HG03460 (cell line): Measurements from ENCODE around the gene BAIAP2.
"Not testable (repeated sequence)": the region's sequence is repeated elsewhere in the genome, so short reads cannot be mapped to it uniquely, and the experiment has no call there.

ENCODE experiments used
- ATAC-seq: cut with Tn5 transposase; IDR thresholded peaks from one replicate; pipeline ENCODE4 v1.9.1; 2021; ENCODE audit not compliant: unreplicated experiment

The BAIAP2 gene

DNA sequence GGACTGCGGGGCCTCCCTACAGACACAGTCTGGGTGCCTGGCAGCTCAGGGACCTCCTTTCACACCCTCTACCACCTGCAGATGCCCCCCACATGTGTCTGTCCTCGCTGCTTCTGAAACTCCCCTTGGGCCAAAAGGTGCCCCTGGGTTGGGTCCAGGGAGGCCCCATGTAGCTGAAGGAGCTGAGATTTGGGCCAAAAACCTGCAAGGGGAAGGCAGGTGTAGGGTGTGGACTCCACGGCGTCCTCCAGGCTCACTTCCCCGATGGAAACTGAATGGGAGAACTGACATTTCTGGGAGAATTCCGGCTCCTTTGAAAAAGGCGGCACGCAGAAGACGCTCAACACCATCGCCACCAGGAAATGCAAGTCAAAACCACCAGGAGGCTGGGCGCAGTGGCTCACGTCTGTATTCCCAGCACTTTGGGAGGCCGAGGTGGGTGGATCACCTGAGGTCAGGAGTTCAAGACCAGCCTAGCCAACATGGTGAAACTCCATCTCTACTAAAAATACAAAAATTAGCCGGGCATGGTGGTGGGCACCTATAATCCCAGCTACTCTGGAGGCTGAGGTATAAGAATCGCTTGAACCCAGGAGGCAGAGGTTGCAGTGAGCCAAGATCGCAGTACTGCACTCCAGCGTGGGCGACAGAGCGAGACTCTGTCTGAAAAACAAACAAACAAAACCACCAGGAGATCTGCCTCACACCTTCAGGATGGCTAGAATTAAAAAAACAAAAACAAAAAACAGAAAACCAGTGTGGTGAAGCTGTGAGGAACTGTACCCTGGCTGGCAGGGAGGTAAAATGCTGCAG, 13.2 kb upstream of the BAIAP2 start:
- ATAC-seq = no peak

DNA sequence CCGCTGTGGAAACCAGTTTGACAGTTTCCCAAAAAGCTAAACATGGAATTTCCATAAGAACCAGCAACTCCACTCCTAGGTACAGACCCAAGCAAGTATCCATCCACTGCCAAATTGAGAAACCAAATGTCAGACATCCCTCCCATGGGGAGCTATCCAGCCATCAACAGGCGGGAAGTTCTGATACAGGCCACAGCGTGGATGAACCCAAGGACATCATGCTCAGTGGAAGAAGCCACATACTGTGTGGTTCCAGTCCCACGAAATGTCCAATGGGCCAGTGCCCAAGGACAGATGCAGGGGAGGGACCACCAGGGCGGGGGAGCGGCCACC, 12.6 kb upstream of the BAIAP2 start:
- no peak for ATAC-seq

DNA sequence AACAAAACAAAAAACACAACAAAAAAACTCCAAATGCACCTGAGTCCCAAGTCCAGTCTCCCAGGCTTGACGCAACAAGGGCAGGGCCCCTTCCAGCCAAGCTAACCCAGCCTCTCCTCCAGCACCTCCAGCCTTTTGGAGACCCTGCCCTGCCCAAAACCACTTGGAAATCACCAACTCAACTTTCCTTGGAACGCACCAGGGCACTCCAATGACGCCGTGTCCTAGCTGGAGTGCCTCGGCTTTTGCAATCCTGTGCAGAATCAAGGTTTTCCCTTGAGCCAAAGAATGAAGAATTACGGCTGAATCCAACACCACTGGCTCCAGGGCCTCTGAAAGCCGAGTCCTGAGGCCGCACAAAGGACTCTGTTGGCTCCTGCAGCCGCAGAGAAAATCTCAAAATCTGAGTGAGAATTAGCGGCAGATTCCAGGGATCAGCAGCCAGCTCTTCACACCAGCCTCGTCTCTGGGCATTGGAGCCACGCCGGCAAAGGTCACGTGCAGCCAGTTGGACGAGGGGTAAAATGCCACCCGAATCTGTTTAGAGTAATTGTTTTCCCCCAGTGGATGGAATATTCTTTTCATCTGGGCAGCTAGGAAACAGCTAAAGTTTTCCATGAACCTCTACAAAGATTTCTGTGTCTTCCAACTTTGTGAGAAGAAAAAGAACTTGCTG, 9.7 kb upstream of the BAIAP2 start:
- no peak for ATAC-seq

DNA sequence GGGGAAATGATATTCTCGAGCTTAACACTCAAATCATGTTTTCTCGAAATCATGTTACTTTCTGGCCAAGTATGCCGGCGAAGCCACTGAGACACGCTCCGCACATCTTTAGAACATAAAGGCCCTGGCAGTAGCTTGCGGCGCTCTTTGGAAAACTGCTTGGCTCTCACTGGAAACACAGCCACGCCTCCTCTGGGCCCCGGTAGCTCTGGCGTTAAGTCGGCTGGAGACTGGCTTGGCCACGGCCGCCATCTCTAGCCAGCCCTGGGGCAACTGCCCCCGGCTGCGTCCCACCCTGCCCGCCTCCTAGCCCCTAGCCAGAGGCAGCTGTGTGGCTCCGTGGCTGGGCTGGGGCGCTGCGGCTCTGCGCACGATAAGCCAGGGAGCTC, 9.2 kb upstream of the BAIAP2 start:
- no peak for ATAC-seq

DNA sequence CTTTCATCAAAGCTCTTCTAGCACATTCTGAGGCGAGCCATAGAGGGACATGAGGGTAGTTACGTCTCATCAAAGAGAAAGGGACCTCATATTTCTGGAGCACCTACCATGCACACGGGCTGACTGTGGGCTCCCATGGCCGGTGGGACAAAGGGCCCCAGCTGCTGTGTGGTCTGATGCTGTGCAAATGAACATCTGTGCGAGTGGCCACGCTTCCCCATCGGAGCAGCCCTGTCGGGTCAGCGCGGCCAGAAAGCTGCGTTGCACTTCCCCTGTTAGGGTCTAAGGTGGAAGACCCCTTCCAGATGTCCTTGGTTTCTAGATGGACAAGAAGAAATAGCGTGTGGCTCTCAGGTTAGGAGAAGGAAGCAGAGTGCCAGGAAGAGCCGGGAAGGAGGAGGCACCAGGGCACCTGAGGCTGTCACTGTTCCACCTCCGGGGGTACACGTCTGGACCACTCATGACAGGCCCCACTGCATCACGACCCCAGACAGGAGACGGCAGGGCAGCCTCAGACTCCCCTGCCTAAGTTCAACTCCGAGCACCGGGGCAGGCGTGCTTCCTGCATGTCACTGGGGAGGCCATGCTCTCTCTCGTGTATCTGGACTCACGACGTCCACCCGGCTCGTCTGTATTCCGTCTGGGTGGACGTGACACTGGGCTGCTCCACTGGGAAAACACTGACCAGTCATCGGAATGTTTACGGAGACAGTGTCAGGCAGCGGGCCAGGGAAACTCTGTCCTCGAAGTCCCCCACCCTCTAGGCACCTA, 8.5 kb upstream of the BAIAP2 start:
- ATAC-seq = no peak

DNA sequence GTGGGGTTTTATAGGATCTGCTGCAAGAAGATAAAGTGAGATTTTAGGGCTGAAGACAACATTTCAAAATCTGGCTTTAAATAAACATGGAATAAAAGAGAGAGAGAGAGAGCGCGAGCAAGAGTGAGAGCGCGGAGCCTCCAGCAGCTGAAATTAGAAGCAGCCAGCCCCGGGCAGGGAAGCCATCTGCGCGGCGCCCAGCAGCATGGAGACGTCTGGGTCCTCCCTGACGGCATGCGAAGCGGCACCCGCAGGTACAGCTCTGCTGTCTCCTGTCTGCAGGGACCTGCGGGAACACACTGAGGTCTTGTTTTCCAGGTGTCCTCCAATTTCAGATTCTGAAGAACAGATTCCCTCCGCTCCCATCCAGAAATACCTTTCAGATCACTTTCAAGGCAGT, 7.9 kb upstream of the BAIAP2 start:
- no peak for ATAC-seq

DNA sequence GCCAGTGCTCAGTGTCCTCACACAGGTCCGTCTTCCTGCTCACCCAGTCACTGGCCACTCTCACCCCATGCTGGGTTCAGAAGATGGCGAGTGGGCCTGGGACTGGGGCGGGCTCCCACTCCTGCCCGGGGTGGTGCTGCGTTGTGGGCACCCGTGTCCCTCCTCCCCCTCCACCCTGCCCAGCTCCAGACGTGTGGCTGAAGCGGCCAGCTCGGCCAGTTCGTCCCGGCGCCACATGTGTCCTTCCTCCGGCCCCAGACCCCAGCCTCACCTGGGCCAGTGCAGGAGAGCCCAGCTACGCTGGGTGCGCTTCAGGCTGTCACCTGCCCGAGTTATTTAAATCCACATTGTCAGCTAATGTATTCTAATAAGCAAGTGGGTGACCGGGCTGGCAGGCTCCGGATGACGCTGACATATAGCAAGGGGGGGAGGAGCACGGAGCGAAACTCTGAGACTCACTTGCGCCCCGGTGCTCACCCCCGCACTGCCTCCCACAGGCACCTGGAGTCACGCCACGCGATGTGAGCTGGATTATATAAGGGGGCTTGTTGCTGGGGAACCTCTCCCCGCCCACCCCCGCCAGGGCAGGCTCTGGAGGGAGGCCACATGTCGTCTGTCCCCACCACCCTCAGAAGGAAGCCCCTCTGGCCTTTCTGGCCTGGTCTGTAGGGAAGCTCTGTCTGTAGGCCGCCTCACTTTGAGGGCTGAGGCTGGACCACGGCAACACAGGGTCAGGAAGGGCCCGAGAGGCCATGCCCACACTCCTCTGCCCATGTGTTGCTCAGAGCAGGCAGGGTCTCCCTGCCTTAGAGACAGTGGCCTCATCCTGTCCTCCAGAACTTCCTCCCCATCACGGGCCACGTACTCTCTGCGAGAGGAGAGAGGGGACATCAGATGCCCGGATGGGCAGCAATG, 7.1 kb upstream of the BAIAP2 start:
- ATAC-seq = no peak

DNA sequence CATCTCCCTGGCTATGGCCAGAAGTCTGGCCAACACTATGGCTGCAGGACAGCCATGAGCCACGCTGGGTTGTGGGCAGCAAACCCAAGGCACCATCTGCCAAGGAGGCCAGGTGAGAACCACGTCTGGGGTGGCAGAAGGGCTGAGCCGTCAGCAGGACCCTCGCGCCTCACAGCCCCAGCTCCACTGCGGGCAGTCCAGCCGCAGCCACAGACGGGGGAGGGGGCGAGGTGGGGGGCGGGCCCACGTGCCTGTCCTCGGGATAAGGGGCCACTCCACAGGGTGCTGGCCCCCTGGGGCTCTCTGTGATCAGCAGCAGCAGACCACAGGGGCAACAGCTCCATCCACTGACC, 6.5 kb upstream of the BAIAP2 start:
- no peak for ATAC-seq

DNA sequence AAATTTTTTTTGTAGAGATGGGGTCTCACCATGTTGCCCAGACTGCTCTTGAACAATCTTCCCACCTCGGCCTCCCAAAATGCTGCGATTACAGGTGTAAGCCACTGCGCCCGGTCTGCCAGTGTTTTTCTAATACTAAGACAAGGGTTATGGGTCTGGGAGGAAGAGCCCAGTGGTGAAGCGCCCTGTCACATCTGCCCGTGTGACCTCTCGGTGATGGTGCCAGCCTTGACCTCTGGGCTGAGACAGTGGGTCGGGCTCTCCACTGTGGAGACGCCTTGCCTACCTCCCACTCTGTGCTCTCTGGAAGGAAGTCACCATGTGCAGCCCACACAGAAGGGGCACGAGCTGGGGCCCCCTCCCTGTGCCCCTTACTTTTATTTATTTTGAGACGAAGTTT, 5.1 kb upstream of the BAIAP2 start:
- ATAC-seq = no peak

DNA sequence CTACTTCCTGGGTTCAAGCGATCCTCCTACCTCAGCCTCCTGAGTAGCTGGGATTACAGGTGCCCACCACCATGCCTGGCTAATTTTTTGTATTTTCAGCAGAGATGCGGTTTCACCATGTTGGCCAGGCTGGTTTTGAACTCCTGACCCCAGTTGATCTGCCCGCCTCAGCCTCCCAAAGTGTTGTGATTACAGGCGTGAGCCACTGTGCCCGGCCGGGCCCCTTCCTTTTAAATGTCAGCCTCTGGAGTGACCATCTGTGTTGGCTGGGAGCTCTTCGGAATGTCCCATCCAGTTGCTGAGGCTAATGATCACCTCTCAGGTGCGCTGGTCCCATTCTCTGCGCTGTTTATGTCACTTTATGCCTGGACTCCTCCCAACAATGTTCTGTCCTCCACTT, 4.6 kb upstream of the BAIAP2 start:
- ATAC-seq = not testable (repeated sequence)

DNA sequence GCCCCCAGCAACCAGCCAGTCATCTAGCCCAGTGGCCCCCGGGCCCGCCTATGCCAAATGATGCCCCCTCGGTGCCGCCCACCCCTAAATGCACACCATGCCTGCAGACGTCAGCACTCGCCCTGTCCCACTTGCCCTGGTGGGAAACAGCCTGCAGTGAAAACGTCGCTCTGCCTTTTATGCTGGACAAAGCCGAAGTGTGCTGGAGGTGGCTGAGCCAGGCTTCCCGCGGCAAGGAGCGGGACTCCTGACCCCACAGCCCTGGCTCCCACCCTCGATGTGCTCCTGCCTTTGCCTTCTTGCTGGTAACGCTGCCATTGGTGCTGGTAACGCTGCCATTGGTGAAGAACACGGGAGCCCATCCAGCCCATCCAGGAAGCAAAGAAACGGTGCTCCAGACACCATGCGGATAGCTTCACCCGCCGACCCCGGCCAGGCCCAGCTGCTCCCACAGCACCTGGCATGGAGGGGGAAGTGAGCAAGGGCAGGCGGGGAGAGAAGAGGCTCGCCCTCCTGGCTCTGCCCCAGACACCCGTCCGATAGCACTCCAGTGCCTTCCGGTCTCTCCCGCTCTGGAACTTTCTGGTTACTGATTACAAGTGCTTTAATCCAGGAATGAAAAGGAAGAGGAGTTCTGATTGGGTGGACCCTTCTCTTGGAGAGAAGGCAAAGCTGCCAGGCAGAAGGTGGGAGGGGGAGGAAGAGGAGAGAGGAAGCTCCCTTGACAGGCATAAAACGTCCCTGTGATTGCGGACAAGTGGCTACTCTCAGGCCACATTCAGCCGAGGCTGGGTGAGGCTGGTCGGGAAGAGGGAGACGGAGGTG, 4.0 kb upstream of the BAIAP2 start:
- ATAC-seq = no peak

DNA sequence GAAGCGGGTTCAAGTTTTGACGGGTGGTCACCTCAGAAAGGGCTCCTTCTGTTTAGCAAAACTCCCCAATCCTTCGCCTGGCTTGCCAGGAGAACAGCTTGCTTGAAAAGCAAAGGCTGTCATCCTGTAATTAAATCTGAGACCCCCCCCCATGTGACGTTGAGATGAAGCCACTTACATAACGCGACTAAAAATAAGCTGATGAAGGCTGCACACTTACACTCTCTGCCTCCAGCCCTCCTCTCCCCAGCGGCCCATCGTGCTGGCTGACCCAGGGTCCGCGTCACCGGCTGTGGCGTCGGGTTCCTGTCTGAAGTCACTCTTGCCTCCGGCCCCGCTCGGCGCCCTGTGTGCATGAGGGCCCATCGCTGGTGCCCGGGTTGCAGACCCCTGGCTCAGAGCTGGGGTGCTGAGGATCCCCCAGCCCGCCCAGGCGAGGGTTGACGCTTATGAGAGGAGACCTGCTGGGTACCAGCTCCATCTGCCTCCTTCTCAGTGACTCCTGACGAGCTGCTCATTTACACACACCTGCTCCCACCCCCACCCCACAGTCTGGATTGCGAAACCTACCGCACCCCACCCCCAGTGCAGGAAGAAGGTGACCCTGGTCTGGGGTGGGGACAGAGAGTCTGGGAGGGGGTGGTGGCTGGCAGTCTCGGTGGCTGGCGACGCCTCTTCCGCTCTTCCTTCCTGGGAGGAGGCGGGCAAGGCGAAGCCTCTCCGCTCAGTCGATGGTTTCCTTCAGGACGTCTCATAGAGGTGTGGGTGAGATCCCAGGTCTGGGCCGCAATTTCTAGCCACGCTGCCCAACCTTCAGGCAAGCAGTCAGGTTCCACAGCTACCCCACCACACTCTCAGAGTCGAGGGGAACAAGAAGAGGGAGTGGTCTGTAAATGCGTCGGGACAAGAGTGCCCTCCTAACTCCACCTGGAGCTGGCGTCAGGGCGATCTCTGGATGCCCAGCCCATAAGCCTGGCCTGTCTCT, 3.1 kb upstream of the BAIAP2 start:
- ATAC-seq = no peak

DNA sequence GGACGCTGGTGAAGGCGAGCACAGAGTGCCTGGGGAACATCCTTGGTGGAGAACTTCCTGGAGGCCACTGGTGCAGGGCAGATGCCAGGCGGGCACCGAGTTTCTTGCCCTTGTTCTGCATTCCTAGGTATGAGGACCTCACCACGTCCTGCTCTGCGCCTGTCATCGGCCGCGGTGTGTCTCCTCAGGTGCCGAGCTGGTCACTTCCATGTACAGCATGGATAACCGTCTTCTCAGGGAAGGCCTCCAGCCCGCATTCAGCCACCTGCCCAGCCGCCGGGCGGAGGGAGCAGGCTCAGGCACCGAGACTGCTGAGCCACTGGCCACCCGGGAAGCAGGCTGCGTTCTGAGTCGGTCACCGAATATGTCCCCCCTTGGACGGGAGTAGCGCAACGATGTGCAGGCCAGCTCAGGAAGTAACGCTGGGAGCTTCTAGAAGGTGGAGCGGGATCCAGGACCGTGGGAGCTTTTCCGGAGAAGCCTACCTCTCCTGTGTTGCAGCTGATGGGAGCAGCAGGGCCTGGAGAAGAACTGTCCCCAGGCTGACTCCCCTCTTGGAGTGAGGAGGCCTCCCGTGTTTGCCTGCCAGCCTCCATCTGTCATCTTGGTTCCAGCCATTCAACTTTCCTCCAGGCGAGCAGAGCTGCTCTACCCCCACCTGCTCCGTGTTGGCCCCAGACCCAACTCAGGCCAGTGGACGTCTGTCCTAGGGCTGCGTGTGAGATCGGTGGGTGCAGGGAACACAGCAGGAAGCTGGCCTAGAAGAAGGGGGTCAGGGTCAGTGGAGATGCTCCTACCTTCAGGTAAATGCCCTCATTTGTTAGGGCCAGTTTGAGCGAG, 2.1 kb upstream of the BAIAP2 start:
- ATAC-seq = no peak

DNA sequence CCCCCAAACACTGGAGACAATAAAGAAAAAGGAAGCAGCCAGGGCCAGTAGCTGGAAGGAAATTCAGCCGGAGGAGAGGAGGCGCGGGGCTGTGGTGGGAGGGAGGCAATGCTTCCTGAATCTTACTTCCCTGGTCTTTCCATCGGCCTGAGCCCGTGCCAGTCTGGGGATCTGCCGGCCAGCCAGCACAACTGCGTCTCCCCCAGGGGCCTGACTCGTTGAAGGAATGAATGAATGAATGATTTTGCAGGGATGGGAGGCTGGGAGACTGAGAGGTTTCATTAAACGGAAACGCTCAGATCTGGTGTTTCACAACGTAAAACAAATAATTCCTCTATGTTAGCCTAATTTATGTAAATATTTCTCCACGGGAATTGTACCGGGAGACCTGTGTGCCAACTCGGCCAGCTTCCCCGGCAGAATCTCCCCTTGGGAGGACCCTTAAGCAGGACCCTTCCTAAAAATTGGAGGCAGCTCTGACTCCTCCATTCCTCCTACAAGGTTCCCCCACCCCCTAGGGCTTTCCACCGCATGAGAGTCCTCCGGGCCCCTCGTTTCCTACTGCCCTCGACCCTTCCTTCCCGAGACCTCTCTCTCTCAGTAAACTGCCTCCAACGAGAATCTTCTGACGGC, 1.3 kb upstream of the BAIAP2 start:
- no peak for ATAC-seq

DNA sequence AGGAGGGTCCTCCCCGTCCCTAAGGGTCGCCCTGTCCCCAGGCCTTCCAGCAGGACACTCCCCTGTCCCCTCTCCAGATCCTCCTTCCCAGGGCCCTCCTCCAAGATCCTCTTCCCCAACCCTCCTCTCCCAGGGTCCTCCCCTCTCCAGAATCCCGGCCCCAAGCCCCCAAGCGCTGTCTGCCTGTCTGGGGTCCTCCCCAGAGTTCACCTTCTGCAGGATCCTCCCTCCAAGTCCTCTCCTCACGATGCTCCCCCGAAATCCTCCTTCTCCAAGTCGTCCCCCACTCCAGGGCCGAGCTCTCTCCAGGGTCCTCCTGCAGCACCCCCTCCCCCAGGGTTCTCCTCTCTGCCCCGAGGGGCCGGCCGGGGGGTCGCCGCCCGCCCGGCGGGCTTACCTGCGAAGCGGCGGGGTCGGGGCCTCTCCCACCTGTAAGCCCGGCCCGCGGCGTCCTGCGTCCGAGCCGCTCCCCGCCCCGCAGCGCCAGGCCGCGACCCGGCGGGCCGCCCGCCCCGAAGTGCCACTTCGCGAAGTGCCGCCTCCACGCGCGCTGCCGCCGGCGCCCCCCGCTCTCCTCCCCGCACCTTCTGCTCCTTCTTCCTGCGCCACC, 678 bp upstream of the BAIAP2 start:
- peak; percentile 6 for ATAC-seq

DNA sequence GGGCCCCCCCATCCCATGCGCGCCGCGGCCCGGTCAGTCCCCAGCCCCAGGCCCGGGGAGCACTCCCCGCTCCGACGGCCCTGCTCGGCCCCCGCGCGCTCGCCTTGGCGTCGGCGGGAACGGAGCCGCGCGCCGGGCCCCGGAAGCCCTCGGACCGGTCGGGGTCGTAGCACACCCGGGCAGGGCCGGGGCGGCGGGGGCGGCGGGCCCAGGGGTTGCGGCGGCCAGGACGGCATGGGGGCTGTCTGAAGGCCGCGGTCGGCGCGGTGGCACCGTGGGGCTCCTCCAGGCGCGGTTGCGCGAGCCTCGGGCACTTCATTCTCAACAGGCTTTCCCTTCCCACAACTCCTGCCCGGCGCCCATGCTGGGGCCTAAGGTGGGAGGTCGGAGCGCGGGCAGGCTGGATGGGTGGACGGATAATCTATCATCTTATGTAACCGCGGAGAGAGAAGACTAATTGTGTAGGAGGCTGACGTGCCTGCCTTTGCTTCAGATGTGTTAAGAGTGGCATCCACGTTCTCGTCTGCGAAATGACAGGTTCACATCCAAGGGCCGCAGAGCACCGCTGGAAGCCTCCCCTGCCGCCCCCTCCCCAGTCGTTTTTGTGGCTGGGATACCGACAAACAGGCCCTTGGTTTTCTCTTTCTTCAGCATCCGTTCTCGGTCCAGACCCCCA, 708 bp downstream of the BAIAP2 start:
- no peak for ATAC-seq
